Measurements from ENCODE around the gene CTBS.

DNA sequence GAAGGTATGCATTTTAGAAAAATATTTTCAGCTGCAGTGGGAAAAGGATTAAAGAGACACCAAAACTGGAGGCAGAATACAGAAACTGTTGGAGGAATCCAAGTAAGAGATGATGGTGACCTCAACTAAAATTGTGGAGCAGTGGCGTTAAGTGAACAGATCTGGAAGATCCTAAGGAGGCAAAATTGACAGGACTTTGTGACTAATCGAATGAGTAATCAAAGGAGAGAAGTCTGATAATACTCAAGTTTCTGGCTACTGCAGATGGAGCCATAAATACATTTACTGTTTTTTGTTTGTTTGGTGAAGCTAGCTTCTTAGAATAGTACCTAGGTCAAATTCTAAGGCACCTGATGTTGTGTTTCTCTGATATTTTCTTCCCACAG is 3.1 kb downstream of the CTBS start:
- TF ChIP-seq POLR2A (IDR thresholded peaks at IDR 0.05; ENCODE audit: low read depth, low read length) (no peak), RAD21 (IDR thresholded peaks at IDR 0.05; ENCODE audit: low read length) (no peak), MAZ (IDR thresholded peaks at IDR 0.05; ENCODE audit: borderline replicate concordance, low read depth, low read length) (no peak), CEBPB (IDR thresholded peaks at IDR 0.05; ENCODE audit: low read depth, low read length) (no peak), FOS (IDR thresholded peaks at IDR 0.05; ENCODE audit: low read depth, low read length) (no peak), RCOR1 (IDR thresholded peaks at IDR 0.05; ENCODE audit: insufficient replicate concordance, low read length) (no peak), MXI1 (IDR thresholded peaks at IDR 0.05; ENCODE audit: borderline replicate concordance, low read depth, low read length) (no peak), MAFK (IDR thresholded peaks at IDR 0.05; ENCODE audit: low read depth, low read length) (no peak), SMC3 (IDR thresholded peaks at IDR 0.05; ENCODE audit: low read depth, low read length) (no peak), BHLHE40 (IDR thresholded peaks at IDR 0.05; ENCODE audit: low read depth, low read length) (no peak), CHD1 (IDR thresholded peaks at IDR 0.05; ENCODE audit: low read depth, low read length) (no peak), RFX5 (IDR thresholded peaks at IDR 0.05; ENCODE audit: low read depth, low read length) (no peak)
- TF ChIP-seq, protein P1, sequence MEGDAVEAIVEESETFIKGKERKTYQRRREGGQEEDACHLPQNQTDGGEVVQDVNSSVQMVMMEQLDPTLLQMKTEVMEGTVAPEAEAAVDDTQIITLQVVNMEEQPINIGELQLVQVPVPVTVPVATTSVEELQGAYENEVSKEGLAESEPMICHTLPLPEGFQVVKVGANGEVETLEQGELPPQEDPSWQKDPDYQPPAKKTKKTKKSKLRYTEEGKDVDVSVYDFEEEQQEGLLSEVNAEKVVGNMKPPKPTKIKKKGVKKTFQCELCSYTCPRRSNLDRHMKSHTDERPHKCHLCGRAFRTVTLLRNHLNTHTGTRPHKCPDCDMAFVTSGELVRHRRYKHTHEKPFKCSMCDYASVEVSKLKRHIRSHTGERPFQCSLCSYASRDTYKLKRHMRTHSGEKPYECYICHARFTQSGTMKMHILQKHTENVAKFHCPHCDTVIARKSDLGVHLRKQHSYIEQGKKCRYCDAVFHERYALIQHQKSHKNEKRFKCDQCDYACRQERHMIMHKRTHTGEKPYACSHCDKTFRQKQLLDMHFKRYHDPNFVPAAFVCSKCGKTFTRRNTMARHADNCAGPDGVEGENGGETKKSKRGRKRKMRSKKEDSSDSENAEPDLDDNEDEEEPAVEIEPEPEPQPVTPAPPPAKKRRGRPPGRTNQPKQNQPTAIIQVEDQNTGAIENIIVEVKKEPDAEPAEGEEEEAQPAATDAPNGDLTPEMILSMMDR (conservative IDR thresholded peaks at IDR 0.05; ENCODE audit: low read depth, low read length), result no peak
- TF ChIP-seq, protein P2, sequence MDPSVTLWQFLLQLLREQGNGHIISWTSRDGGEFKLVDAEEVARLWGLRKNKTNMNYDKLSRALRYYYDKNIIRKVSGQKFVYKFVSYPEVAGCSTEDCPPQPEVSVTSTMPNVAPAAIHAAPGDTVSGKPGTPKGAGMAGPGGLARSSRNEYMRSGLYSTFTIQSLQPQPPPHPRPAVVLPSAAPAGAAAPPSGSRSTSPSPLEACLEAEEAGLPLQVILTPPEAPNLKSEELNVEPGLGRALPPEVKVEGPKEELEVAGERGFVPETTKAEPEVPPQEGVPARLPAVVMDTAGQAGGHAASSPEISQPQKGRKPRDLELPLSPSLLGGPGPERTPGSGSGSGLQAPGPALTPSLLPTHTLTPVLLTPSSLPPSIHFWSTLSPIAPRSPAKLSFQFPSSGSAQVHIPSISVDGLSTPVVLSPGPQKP (IDR thresholded peaks at IDR 0.05; ENCODE audit: borderline replicate concordance, low read depth, low read length), result no peak
